ENCODE measurements around the gene HNRNPM.
"Not testable (repeated sequence)": the region's sequence is repeated elsewhere in the genome, so short reads cannot be mapped to it uniquely, and the experiment has no call there.

The HNRNPM gene

GRCh38 chr19:8513687-8514504, 69.1 kb downstream of the HNRNPM start, which contains the start of gene ZNF414:
Gene ZNF414 (minus strand): TSS chr19:8514167. CDS start chr19:8514046, 121 bp downstream.
- peak; percentile 93 for DNase-seq

GRCh38 chr19:8514505-8515009, 69.8 kb downstream of the HNRNPM start:
- not testable (repeated sequence) for DNase-seq

- DNase-seq: no peak
These were observed 70.5 kb downstream of the HNRNPM start for GRCh38 chr19:8515317-8515716.

- no peak for DNase-seq
These were observed 73.0 kb downstream of the HNRNPM start for GRCh38 chr19:8517551-8518442.

- DNase-seq: no peak
These were observed 73.8 kb downstream of the HNRNPM start for GRCh38 chr19:8518536-8518935.

- no peak for DNase-seq
These were observed 74.6 kb downstream of the HNRNPM start for GRCh38 chr19:8519388-8519787.

- DNase-seq: no peak
These were observed 80.6 kb downstream of the HNRNPM start for GRCh38 chr19:8525401-8525684.

GRCh38 chr19:8526345-8527091, 81.7 kb downstream of the HNRNPM start:
- DNase-seq: no peak

GRCh38 chr19:8528500-8528899, 83.7 kb downstream of the HNRNPM start:
- no peak for DNase-seq

- no peak for DNase-seq
These were observed 84.7 kb downstream of the HNRNPM start for GRCh38 chr19:8529369-8530006.

- DNase-seq: no peak
These were observed 85.4 kb downstream of the HNRNPM start for GRCh38 chr19:8530061-8530679.

- no peak for DNase-seq
These were observed 86.7 kb downstream of the HNRNPM start for GRCh38 chr19:8531470-8531869.

- no peak for DNase-seq
These were observed 87.5 kb downstream of the HNRNPM start for GRCh38 chr19:8532225-8532624.

- DNase-seq: no peak
These were observed 91.5 kb downstream of the HNRNPM start for GRCh38 chr19:8536282-8536681.

- no peak for DNase-seq
These were observed 92.3 kb downstream of the HNRNPM start for GRCh38 chr19:8537099-8537498.
